RWPE2 (cell line): ENCODE measurements around the gene HTN3.
"Not testable (repeated sequence)": the region's sequence is repeated elsewhere in the genome, so short reads cannot be mapped to it uniquely, and the experiment has no call there.

Experiments used
- ATAC-seq: fragments of 200-7000 bp; cut with Tn5 transposase; 3 replicates; pipeline ENCODE4 v1.9.1; 2021; ENCODE audit warnings: low read depth
- DNase-seq: peaks from one replicate; pipeline ENCODE4 v3.0.0-alpha.2; 2020; ENCODE audit warnings: low spot score
- H3K27ac ChIP-seq: fragments of 450-650 bp; 2 replicates; pipeline ENCODE4 v1.5.1; 2017; ENCODE audit warnings: mild to moderate bottlenecking; ENCODE audit not compliant: poor library complexity, severe bottlenecking
- H3K27me3 ChIP-seq: fragments of 250-450 bp; sonication (Bioruptor Pico); 2 replicates; pipeline ENCODE4 v1.5.1; 2021; ENCODE audit warnings: mild to moderate bottlenecking, moderate library complexity; ENCODE audit not compliant: insufficient read depth, poor library complexity, severe bottlenecking
- H3K36me3 ChIP-seq: fragments of 250-450 bp; sonication (Bioruptor Pico); 2 replicates; pipeline ENCODE4 v1.5.1; 2020; ENCODE audit warnings: low read depth, mild to moderate bottlenecking, moderate library complexity
- H3K4me1 ChIP-seq: fragments of 250-450 bp; sonication (Bioruptor Pico); 2 replicates; pipeline ENCODE4 v1.5.1; 2021; ENCODE audit warnings: mild to moderate bottlenecking, moderate library complexity; ENCODE audit not compliant: insufficient read depth, poor library complexity, severe bottlenecking
- H3K4me3 ChIP-seq: fragments of 250-450 bp; sonication (Bioruptor Pico); 2 replicates; pipeline ENCODE4 v1.5.1; 2021; ENCODE audit warnings: mild to moderate bottlenecking, moderate library complexity; ENCODE audit not compliant: severe bottlenecking
- H3K9me3 ChIP-seq: fragments of 250-450 bp; sonication (Bioruptor Pico); 2 replicates; pipeline ENCODE4 v1.5.1; 2021; ENCODE audit warnings: mild to moderate bottlenecking, moderate library complexity; ENCODE audit not compliant: severe bottlenecking
- CTCF ChIP-seq: fragments of 450-650 bp; IDR thresholded peaks from one replicate; pipeline ENCODE4 v1.5.1; 2017; ENCODE audit warnings: mild to moderate bottlenecking, moderate library complexity; ENCODE audit not compliant: poor library complexity, severe bottlenecking

Gene HTN3

GRCh38 chr4:70023218-70023617, 5.0 kb upstream of the HTN3 start:
- DNase-seq, result no peak
- H3K4me3 ChIP-seq, result no peak overlapping the region

GRCh38 chr4:70027011-70027410, 1.2 kb upstream of the HTN3 start:
- Histone ChIP-seq H3K4me1 (no peaks in the 10 kb centered on the region), H3K4me3 (no peak overlapping the region), H3K27me3 (peaks cover 5% of the 10 kb centered on the region), H3K27ac (no peak overlapping the region), H3K9me3 (peaks cover 2% of the 10 kb centered on the region), H3K36me3 (no peaks in the 10 kb centered on the region)
- ATAC-seq (no peak), DNase-seq (no peak)
- no peak for TF ChIP-seq CTCF

More at GRCh38 chr4:70023218-70023617, 5.0 kb upstream of the HTN3 start:
- Histone ChIP-seq H3K27ac (no peak overlapping the region), H3K27me3 (no peaks in the 10 kb centered on the region), H3K4me1 (no peaks in the 10 kb centered on the region), H3K36me3 (no peaks in the 10 kb centered on the region), H3K9me3 (no peaks in the 10 kb centered on the region)
- no peak for TF ChIP-seq CTCF
- ATAC-seq, result no peak

- not testable (repeated sequence) for ATAC-seq, H3K27me3 ChIP-seq, H3K9me3 ChIP-seq, H3K27ac ChIP-seq, H3K36me3 ChIP-seq, H3K4me3 ChIP-seq, H3K4me1 ChIP-seq, DNase-seq
Observed at GRCh38 chr4:70037559-70037958, 9.3 kb downstream of the HTN3 start.

- not testable (repeated sequence) for H3K36me3 ChIP-seq, H3K27ac ChIP-seq, H3K9me3 ChIP-seq, H3K4me3 ChIP-seq, ATAC-seq, H3K4me1 ChIP-seq, H3K27me3 ChIP-seq, DNase-seq
Observed at GRCh38 chr4:70039928-70040327, 11.7 kb downstream of the HTN3 start.

DNA sequence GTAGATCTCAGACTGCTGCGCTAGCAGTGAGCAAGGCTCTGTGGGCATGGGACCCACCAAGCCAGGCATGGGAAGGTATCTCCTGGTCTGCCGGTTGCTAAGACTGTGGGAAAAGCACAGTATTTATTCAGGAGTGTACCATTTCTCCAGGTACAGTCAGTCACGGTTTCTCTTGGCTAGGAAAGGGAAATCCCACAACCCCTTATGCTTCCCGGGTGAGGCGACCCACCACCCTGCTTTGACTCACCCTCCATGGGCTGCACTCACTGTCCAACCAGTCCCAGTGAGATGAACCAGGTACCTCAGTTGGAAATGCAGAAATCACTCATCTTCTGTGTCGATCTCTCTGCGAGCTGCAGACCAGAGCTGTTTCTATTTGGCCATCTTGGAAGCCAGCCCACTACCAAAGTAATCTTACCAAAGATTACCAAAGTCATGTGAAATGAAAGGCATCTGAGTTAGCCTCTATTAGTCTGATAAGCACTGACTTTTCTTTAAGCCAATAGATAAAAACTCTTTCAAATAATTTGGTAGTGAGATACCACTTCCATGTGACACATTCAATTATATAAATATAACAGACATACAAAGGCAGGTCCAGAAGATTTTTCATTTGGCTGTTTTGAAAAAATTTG, 13.5 kb downstream of the HTN3 start:
- peaks cover 2% of the 10 kb centered on the region for H3K27me3 ChIP-seq
- DNase-seq, result no peak
- ATAC-seq, result no peak
- H3K4me3 ChIP-seq, result no peak overlapping the region
- H3K36me3 ChIP-seq, result no peaks in the 10 kb centered on the region
- no peak for TF ChIP-seq CTCF
- H3K4me1 ChIP-seq, result no peaks in the 10 kb centered on the region
- no peaks in the 10 kb centered on the region for H3K9me3 ChIP-seq
- H3K27ac ChIP-seq, result no peak overlapping the region

DNA sequence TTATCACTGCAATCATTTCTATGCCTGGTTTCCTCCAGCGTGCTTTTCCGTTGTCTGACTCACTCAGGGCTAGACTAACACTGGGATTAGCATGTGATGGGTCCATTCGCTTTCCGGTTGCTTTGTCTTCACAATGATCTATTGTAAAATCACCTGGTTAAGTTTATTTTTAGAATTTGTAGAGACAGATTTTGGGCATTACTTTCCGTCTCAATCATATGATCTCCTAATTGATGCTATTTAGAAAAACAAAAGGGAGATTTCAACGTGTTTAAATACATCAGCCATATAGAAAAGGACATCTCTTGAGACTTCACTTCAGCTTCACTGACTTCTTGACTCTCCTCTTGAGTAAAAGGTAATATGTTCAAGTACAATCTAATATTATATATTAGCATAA, 21.9 kb downstream of the HTN3 start, which contains the start of gene HTN1:
Gene HTN1 (plus strand): TSS at position 301 of the 400 bp plus-strand sequence. CDS start 2,639 bp downstream, outside the sequence.
- not testable (repeated sequence) for H3K4me3 ChIP-seq, H3K36me3 ChIP-seq, H3K27ac ChIP-seq, DNase-seq, H3K27me3 ChIP-seq, H3K9me3 ChIP-seq, H3K4me1 ChIP-seq, ATAC-seq

DNA sequence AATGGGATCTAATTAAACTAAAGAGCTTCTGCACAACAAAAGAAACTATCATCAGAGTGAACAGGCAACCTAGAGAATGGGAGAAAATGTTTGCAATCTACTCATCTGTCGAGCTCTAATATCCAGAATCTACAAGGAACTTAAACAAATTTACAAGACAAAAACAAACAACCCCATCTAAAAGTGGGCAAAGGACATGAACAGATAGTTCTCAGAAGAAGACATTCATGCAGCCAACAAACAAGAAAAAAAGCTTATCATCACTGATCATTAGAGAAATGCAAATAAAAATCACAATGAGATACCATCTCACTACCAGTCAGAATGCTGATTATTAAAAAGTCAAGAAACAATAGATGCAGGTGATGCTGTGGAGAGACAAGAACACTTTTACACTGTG, 28.3 kb downstream of the HTN3 start:
- not testable (repeated sequence) for H3K4me3 ChIP-seq, H3K27ac ChIP-seq, DNase-seq, H3K27me3 ChIP-seq, ATAC-seq, H3K4me1 ChIP-seq, H3K36me3 ChIP-seq, H3K9me3 ChIP-seq
